H1 (cell line): ENCODE data around the gene OPN1SW. TPM values are rescaled to one million over a fixed set of nuclear protein-coding genes. Genes with fewer than 3 reads are reported as not detected.

Source experiments
- CTCF ChIA-PET: fragments of 300-600 bp; sonication (Branson Sonifier 250); formaldehyde crosslinking; loops from one replicate; lab custom pipeline; 2021; ENCODE audit not compliant: partially characterized antibody; lab: Charles Lee
- POLR2A ChIA-PET: fragments of 300-600 bp; sonication (Branson Sonifier 250); formaldehyde crosslinking; loops from one replicate; lab custom pipeline; 2021; ENCODE audit warnings: inconsistent platforms; ENCODE audit not compliant: partially characterized antibody; lab: Charles Lee
- DNase-seq, 2 experiments: peaks; one replicate each; pipeline versions ENCODE4 v3.0.0 to v3.0.0-alpha.2; 2010 to 2022; ENCODE audit warnings: low spot score in 2 of 2, low read depth in 1 of 2, mixed read lengths in 1 of 2
- FAIRE-seq: peaks from 2 replicates; lab custom pipeline; 2011; peaks lifted over from hg19 to GRCh38; lab: Jason Lieb, UNC
- H2AFZ ChIP-seq: 2 replicates; pipeline ENCODE4 v1.8.1; 2012; ENCODE audit warnings: low read length, inconsistent platforms
- H2AK5ac ChIP-seq: 2 replicates; pipeline ENCODE4 v1.6.1; 2013; ENCODE audit warnings: low read depth, low read length
- H2BK120ac ChIP-seq: replicated peaks from 2 replicates; pipeline ENCODE3; 2013; ENCODE audit warnings: low read depth, low read length, inconsistent platforms
- H2BK12ac ChIP-seq: 2 replicates; pipeline ENCODE4 v1.6.1; 2013; ENCODE audit warnings: low read depth, low read length
- H2BK15ac ChIP-seq: 2 replicates; pipeline ENCODE4 v1.6.1; 2013; ENCODE audit warnings: low read length
- H2BK20ac ChIP-seq: 2 replicates; pipeline ENCODE4 v1.6.1; 2013; ENCODE audit warnings: low read length
- H2BK5ac ChIP-seq: 2 replicates; pipeline ENCODE4 v1.6.1; 2013; ENCODE audit warnings: low read depth, low read length
- H3K14ac ChIP-seq: 2 replicates; pipeline ENCODE4 v1.6.1; 2013; ENCODE audit warnings: inconsistent platforms; ENCODE audit not compliant: insufficient read length
- H3K18ac ChIP-seq: 2 replicates; pipeline ENCODE4 v1.6.1; 2013; ENCODE audit warnings: low read length; ENCODE audit errors: extremely low read depth
- H3K23ac ChIP-seq: 2 replicates; pipeline ENCODE4 v1.6.1; 2013; ENCODE audit warnings: inconsistent platforms; ENCODE audit not compliant: insufficient read length
- H3K23me2 ChIP-seq: 2 replicates; pipeline ENCODE4 v1.6.1; 2013; ENCODE audit warnings: low read depth, low read length
- H3K27ac ChIP-seq: 2 replicates; pipeline ENCODE4 v1.6.1; 2011; ENCODE audit warnings: low read depth, low read length, inconsistent platforms
- H3K27me3 ChIP-seq, 4 experiments: replicated peaks in 1 of 4; 1 replicate in 1 of 4; 2 replicates in 3 of 4; pipeline versions ENCODE4 v1.6.1 to v1.8.1; 2011 to 2013; ENCODE audit warnings: low read length in 3 of 4, mild to moderate bottlenecking in 3 of 4, inconsistent platforms in 2 of 4, mixed read lengths in 2 of 4, moderate library complexity in 1 of 4; ENCODE audit not compliant: control insufficient read depth in 3 of 4, insufficient read depth in 3 of 4; ENCODE audit errors: extremely low read depth in 1 of 4
- H3K36me3 ChIP-seq, 4 experiments: 2 replicates each; pipeline versions ENCODE4 v1.6.1 to v1.8.1; 2011 to 2013; ENCODE audit warnings: mild to moderate bottlenecking in 4 of 4, low read length in 3 of 4, moderate library complexity in 2 of 4, control low read depth in 1 of 4, inconsistent platforms in 1 of 4; ENCODE audit not compliant: insufficient read depth in 4 of 4, control insufficient read depth in 2 of 4
- H3K4ac ChIP-seq: replicated peaks from 2 replicates; pipeline ENCODE3; 2013; ENCODE audit warnings: low read length, low read depth, mixed read lengths, inconsistent platforms; ENCODE audit not compliant: insufficient read length
- H3K4me1 ChIP-seq, 4 experiments: replicated peaks in 1 of 4; 1 replicate in 1 of 4; 2 replicates in 3 of 4; pipeline versions ENCODE4 v1.6.1 to v1.8.1; 2011 to 2013; ENCODE audit warnings: low read length in 3 of 4, inconsistent platforms in 2 of 4, mixed read lengths in 1 of 4; ENCODE audit not compliant: insufficient read depth in 4 of 4, control insufficient read depth in 3 of 4
- H3K4me2 ChIP-seq, 2 experiments: 2 replicates each; pipeline versions ENCODE4 v1.6.1 to v1.8.1; 2011 to 2013; ENCODE audit warnings: low read depth in 2 of 2, low read length in 2 of 2, control low read depth in 1 of 2, inconsistent platforms in 1 of 2, mild to moderate bottlenecking in 1 of 2; ENCODE audit not compliant: insufficient read depth in 1 of 2
- H3K4me3 ChIP-seq, 4 experiments: fragments of 200-600, 300-600 bp in 1 of 4; sonication (generic), shearing (Covaris generic), sonication (Bioruptor Twin) in 1 of 4; 2 replicates each; pipeline versions ENCODE4 v1.5.1 to v1.8.1; 2011 to 2016; ENCODE audit warnings: low read length in 4 of 4, low read depth in 3 of 4, control low read depth in 2 of 4, inconsistent platforms in 2 of 4, mild to moderate bottlenecking in 2 of 4, mixed read lengths in 1 of 4, moderate library complexity in 1 of 4; ENCODE audit not compliant: insufficient read depth in 2 of 4; ENCODE audit errors: extremely low read depth in 1 of 4
- H3K56ac ChIP-seq: replicated peaks from 2 replicates; pipeline ENCODE3; 2013; ENCODE audit warnings: low read depth, mild to moderate bottlenecking, mixed read lengths, low read length, inconsistent platforms; ENCODE audit not compliant: insufficient read length
- H3K79me1 ChIP-seq: 2 replicates; pipeline ENCODE4 v1.6.1; 2013; ENCODE audit warnings: low read depth, low read length, control low read depth
- H3K79me2 ChIP-seq, 2 experiments: 2 replicates each; pipeline versions ENCODE4 v1.6.1 to v1.8.1; 2012 to 2013; ENCODE audit warnings: low read length in 2 of 2, mild to moderate bottlenecking in 2 of 2, inconsistent platforms in 1 of 2; ENCODE audit not compliant: insufficient read depth in 2 of 2, control insufficient read depth in 1 of 2
- H3K9ac ChIP-seq, 4 experiments: replicated peaks in 1 of 4; 1 replicate in 1 of 4; 2 replicates in 3 of 4; pipeline versions ENCODE4 v1.6.1 to v1.8.1; 2011 to 2013; ENCODE audit warnings: low read depth in 3 of 4, low read length in 3 of 4, control low read depth in 2 of 4, mild to moderate bottlenecking in 2 of 4, moderate library complexity in 2 of 4, inconsistent platforms in 1 of 4; ENCODE audit errors: extremely low read depth in 1 of 4
- H3K9me3 ChIP-seq, 2 experiments: 2 replicates each; pipeline versions ENCODE4 v1.6.1 to v1.8.1; 2012 to 2013; ENCODE audit warnings: mild to moderate bottlenecking in 2 of 2, moderate library complexity in 2 of 2, control low read depth in 1 of 2, inconsistent platforms in 1 of 2, low read depth in 1 of 2, low read length in 1 of 2, mixed read lengths in 1 of 2; ENCODE audit not compliant: insufficient read depth in 2 of 2
- H4K20me1 ChIP-seq, 2 experiments: replicated peaks in 1 of 2; 2 replicates each; pipeline versions ENCODE3 to v1.8.1; 2011 to 2013; ENCODE audit warnings: inconsistent platforms in 2 of 2, low read length in 2 of 2, mild to moderate bottlenecking in 1 of 2; ENCODE audit not compliant: insufficient read depth in 2 of 2, control insufficient read depth in 1 of 2
- H4K5ac ChIP-seq: 2 replicates; pipeline ENCODE4 v1.6.1; 2013; ENCODE audit warnings: low read length, low read depth, mixed read lengths, inconsistent platforms; ENCODE audit not compliant: insufficient read length
- H4K8ac ChIP-seq: 2 replicates; pipeline ENCODE4 v1.8.0; 2013; ENCODE audit warnings: mild to moderate bottlenecking, moderate library complexity, low read length, inconsistent platforms; ENCODE audit not compliant: insufficient read depth; ENCODE audit errors: extremely low read depth
- H4K91ac ChIP-seq: replicated peaks from 2 replicates; pipeline ENCODE3; 2013; ENCODE audit warnings: low read length, mixed read lengths, inconsistent platforms; ENCODE audit not compliant: insufficient read length
- FOSL1 ChIP-seq: IDR thresholded peaks from 2 replicates; pipeline ENCODE4 v1.6.1; 2011; ENCODE audit warnings: mild to moderate bottlenecking, low read depth, low read length, moderate library complexity; ENCODE audit not compliant: insufficient read depth
- JUND ChIP-seq: IDR thresholded peaks from 2 replicates; pipeline ENCODE4 v1.6.1; 2011; ENCODE audit warnings: mild to moderate bottlenecking, improper control_type of control experiment, low read length
- WGBS, 2 experiments: shearing (Covaris generic) in 1 of 2; methylation state at CpG; one replicate each; pipeline versions ENCODE4 v1.1.6 to v1.1.7; 2013 to 2015; ENCODE audit warnings: low lambda C conversion rate in 2 of 2, mixed read lengths in 2 of 2, inconsistent platforms in 1 of 2, low coverage in 1 of 2, missing lambda C conversion rate in 1 of 2; ENCODE audit not compliant: insufficient replicate concordance in 2 of 2, insufficient coverage in 1 of 2, insufficient read length in 1 of 2; ENCODE audit errors: extremely low coverage in 1 of 2, missing lambda C conversion rate in 1 of 2; 5-methylcytosine and 5-hydroxymethylcytosine counted together
- polyA plus RNA-seq, 7 experiments: library from polyadenylated mRNA; depleted of rRNA in 3 of 7; stranded (reverse) in 5 of 7; unstranded in 2 of 7; fragments of >200 nt in 5 of 7; fragments of 200-250 nt in 2 of 7; gene quantifications; 1 replicate in 5 of 7; 2 replicates in 1 of 7; 4 replicates in 1 of 7; pipeline versions ENCODE4 v1.2.1 to v1.2.3, GENCODE V29; 2011 to 2013; ENCODE audit warnings: missing spikeins in 2 of 7, mixed read lengths in 2 of 7
- total RNA-seq: library from RNA; stranded (reverse); fragmentation: NEBNext Ultra II Directional; extraction: Animal tissue kit (Norgen Biotek cat#: 25700); gene quantifications from 2 replicates; pipeline ENCODE4 v1.2.1, GENCODE V29; 2021

Gene OPN1SW
- total and polyA plus RNA-seq, 2 of the 8 experiments (the other 6 are each of a cell fraction or from before 2014, with no cell fraction given), result not detected

- Histone ChIP-seq H3K27ac (no peak overlapping the region), H2BK15ac (no peak overlapping the region), H3K23ac (no peak overlapping the region), H3K9me3 (peaks cover 0 to 4% of the 10 kb centered on the region in 2 experiments; a peak in 2 of 4 replicates), H3K79me1 (no peaks in the 10 kb centered on the region), H2AFZ (no peak overlapping the region), H2BK5ac (no peak overlapping the region), H2BK120ac (no peak overlapping the region), H2BK20ac (no peak overlapping the region), H3K56ac (no peak overlapping the region), H4K5ac (no peak overlapping the region), H4K8ac (no peak overlapping the region), H3K14ac (no peak overlapping the region), H3K4me3 (no peak overlapping the region), H3K9ac (no peak overlapping the region), H3K36me3 (peaks cover 0 to 11% (median 4%) of the 10 kb centered on the region in 4 experiments; a peak in 3 of 8 replicates), H2BK12ac (no peak overlapping the region), H3K18ac (no peak overlapping the region), H3K4me2 (no peak overlapping the region), H4K20me1 (no peaks in the 10 kb centered on the region), H3K4ac (no peak overlapping the region), H3K23me2 (peaks cover under 1% of the 10 kb centered on the region; the same call in 1 of the 2 replicates), H3K79me2 (no peaks in the 10 kb centered on the region), H4K91ac (no peak overlapping the region), H2AK5ac (no peak overlapping the region), H3K27me3 (no peaks in the 10 kb centered on the region), H3K4me1 (no peaks in the 10 kb centered on the region; a peak in 2 of 7 replicates)
- FAIRE-seq (no peak), DNase-seq (no peak)
- ChIA-PET CTCF (interaction anchor here (1.1 kb wide), 1 partner anchor 69 kb away, joined by 3 read pairs; no protein-coding TSS in a partner anchor), POLR2A (no interaction called here)
- TF ChIP-seq FOSL1 (no peak), JUND (peak; percentile 82)
- 83% methylated on average over 5 of the region's 5 CpGs; no CpG with 5 or more reads in 1 of the 2 experiments for WGBS, 2 experiments
These were observed 1.8 kb upstream of the OPN1SW start for GRCh38 chr7:128777156-128778123.
